ENCODE measurements around the gene STK32B. TPM values are rescaled to one million over a fixed set of nuclear protein-coding genes. Genes with fewer than 3 reads are reported as not detected.
A peak's percentile ranks its signal among the peaks of the same experiment; 100 is the strongest.

STK32B gene
- total and polyA plus RNA-seq, 11 donors: 0.08 to 2.0 (median 0.25) TPM

GRCh38 chr4:5383191-5383980, 332.1 kb downstream of the STK32B start:
- DNase-seq (no peak), ATAC-seq (no peak)
- Histone ChIP-seq H3K4me3 (no peak overlapping the region), H3K27ac (no peak overlapping the region), H3K36me3 (no peaks in the 10 kb centered on the region), H3K27me3 (no peaks in the 10 kb centered on the region), H3K4me1 (peaks cover 0 to 9% (median 0%) of the 10 kb centered on the region in 12 donors), H3K9me3 (no peaks in the 10 kb centered on the region)
- intact Hi-C loops (cut with DNase I): no loop called here
- 65 to 72% (median 67%) methylated on average over 10 to 11 of the region's 11 CpGs for WGBS, 4 donors
- TF ChIP-seq POLR2A (IDR thresholded peaks at IDR 0.05) (no peak), CTCF (IDR thresholded peaks at IDR 0.05) (no peak)

- Histone ChIP-seq H3K27ac (no peak overlapping the region), H3K9me3 (no peaks in the 10 kb centered on the region), H3K4me3 (no peak overlapping the region), H3K27me3 (no peaks in the 10 kb centered on the region), H3K36me3 (no peaks in the 10 kb centered on the region), H3K4me1 (peaks cover 0 to 9% (median 0%) of the 10 kb centered on the region in 12 donors)
- intact Hi-C loops (cut with DNase I): no loop called here
- TF ChIP-seq POLR2A (IDR thresholded peaks at IDR 0.05) (no peak), CTCF (IDR thresholded peaks at IDR 0.05) (no peak)
- WGBS, 4 donors: 42 to 49% (median 46%) methylated on average over 4 of the region's 4 CpGs
- DNase-seq (no peak), ATAC-seq (peak in 3 of 4 donors; percentile 35 to 57 (median 49))
Measured at GRCh38 chr4:5385741-5386311, 334.5 kb downstream of the STK32B start.

- Histone ChIP-seq H3K4me3 (no peak overlapping the region), H3K9me3 (no peaks in the 10 kb centered on the region), H3K36me3 (no peaks in the 10 kb centered on the region), H3K27me3 (no peaks in the 10 kb centered on the region), H3K4me1 (peaks cover 0 to 9% (median 0%) of the 10 kb centered on the region in 12 donors), H3K27ac (no peak overlapping the region)
- ATAC-seq (no peak), DNase-seq (no peak)
- WGBS, 4 donors: 86 to 93% (median 89%) methylated on average over 13 to 14 of the region's 14 CpGs
- TF ChIP-seq POLR2A (IDR thresholded peaks at IDR 0.05) (no peak), CTCF (IDR thresholded peaks at IDR 0.05) (no peak)
- intact Hi-C loops (cut with DNase I): no loop called here
Measured at GRCh38 chr4:5386921-5387320, 335.6 kb downstream of the STK32B start.

- H3K27me3 ChIP-seq: no peaks in the 10 kb centered on the region
- no peaks in the 10 kb centered on the region for H3K36me3 ChIP-seq
- DNase-seq (no peak), ATAC-seq (no peak)
- peaks cover 0 to 6% (median 0%) of the 10 kb centered on the region in 12 donors for H3K4me1 ChIP-seq
- no peaks in the 10 kb centered on the region for H3K9me3 ChIP-seq
- H3K4me3 ChIP-seq: no peak overlapping the region
- intact Hi-C loops (cut with DNase I): no loop called here
- WGBS, 4 donors: 67 to 77% (median 70%) methylated on average over 7 of the region's 7 CpGs
- no peak for TF ChIP-seq POLR2A (IDR thresholded peaks at IDR 0.05)
- no peak for TF ChIP-seq CTCF (IDR thresholded peaks at IDR 0.05)
- H3K27ac ChIP-seq: no peak overlapping the region
Measured at GRCh38 chr4:5387457-5387856, 336.2 kb downstream of the STK32B start.

Data from heart left ventricle (tissue), 16 donors.